GM10266 (cell line): ENCODE data around the gene ADGRF4.

Experiments used
- DNase-seq: peaks from one replicate; pipeline ENCODE4 v3.0.0; 2012; ENCODE audit errors: extremely low spot score
- CTCF ChIP-seq: IDR thresholded peaks from 2 replicates; pipeline ENCODE4 v1.5.1; 2012; ENCODE audit warnings: mild to moderate bottlenecking, low read depth; ENCODE audit not compliant: control insufficient read depth, insufficient read depth; ENCODE audit errors: missing control alignments

Gene ADGRF4

GRCh38 chr6:47700596-47700995 is 2.2 kb downstream of the ADGRF4 start:
- no peak for TF ChIP-seq CTCF
- no peak for DNase-seq

GRCh38 chr6:47701363-47701762 is 3.0 kb downstream of the ADGRF4 start:
- peak; percentile 47 for DNase-seq
- no peak for TF ChIP-seq CTCF

GRCh38 chr6:47709160-47709559 is 10.8 kb downstream of the ADGRF4 start:
- no peak for TF ChIP-seq CTCF
- no peak for DNase-seq

- DNase-seq, result no peak
- TF ChIP-seq CTCF, result no peak
Measured at GRCh38 chr6:47710295-47710694, 11.9 kb downstream of the ADGRF4 start.

GRCh38 chr6:47713200-47713599 is 14.8 kb downstream of the ADGRF4 start:
- DNase-seq, result no peak
- no peak for TF ChIP-seq CTCF

- no peak for TF ChIP-seq CTCF
- no peak for DNase-seq
Measured at GRCh38 chr6:47714802-47715201, 16.4 kb downstream of the ADGRF4 start.

- no peak for DNase-seq
- TF ChIP-seq CTCF, result no peak
Measured at GRCh38 chr6:47715782-47716181, 17.4 kb downstream of the ADGRF4 start.
